Progenitor cell of endocrine pancreas (in vitro differentiated cells): ENCODE results near the gene TSTD1. TPM values are rescaled to one million over a fixed set of nuclear protein-coding genes. Genes with fewer than 3 reads are reported as not detected.
"Not testable (repeated sequence)": the region's sequence is repeated elsewhere in the genome, so short reads cannot be mapped to it uniquely, and the experiment has no call there.

Experiments
- DNase-seq: peaks from one replicate; pipeline ENCODE4 v3.0.0; 2021; ENCODE audit warnings: low spot score; ENCODE audit not compliant: unreplicated experiment
- H3K27ac Mint-ChIP-seq: 2 replicates; pipeline ENCODE4 v1.8.0; 2021; ENCODE audit warnings: mild to moderate bottlenecking, moderate library complexity, mixed read lengths
- H3K27me3 Mint-ChIP-seq: 2 replicates; pipeline ENCODE4 v1.8.0; 2021; ENCODE audit warnings: mixed read lengths
- H3K36me3 Mint-ChIP-seq: 2 replicates; pipeline ENCODE4 v1.8.0; 2022; ENCODE audit warnings: mixed read lengths; ENCODE audit not compliant: insufficient read depth
- H3K4me1 Mint-ChIP-seq: 2 replicates; pipeline ENCODE4 v1.8.0; 2021; ENCODE audit warnings: low read depth, mixed read lengths
- H3K4me3 Mint-ChIP-seq: 2 replicates; pipeline ENCODE4 v1.8.0; 2021; ENCODE audit warnings: low read depth, mild to moderate bottlenecking, moderate library complexity, mixed read lengths
- H3K9me3 Mint-ChIP-seq: 2 replicates; pipeline ENCODE4 v1.8.0; 2021; ENCODE audit warnings: low read depth, mixed read lengths
- total RNA-seq: library from RNA; stranded (reverse); gene quantifications from 2 replicates; pipeline ENCODE4 v1.2.1, GENCODE V29; 2021
- TF ChIP-seq, protein P1 (sequence below): fragments of 200-600 bp; sonication (generic); IDR thresholded peaks from one replicate; pipeline ENCODE4 v1.5.0; 2021; ENCODE audit warnings: antibody characterized with exemption, mild to moderate bottlenecking; ENCODE audit not compliant: unreplicated experiment

Gene TSTD1
- total RNA-seq, 1 donor from 2014 or later = 54.7 TPM

DNA sequence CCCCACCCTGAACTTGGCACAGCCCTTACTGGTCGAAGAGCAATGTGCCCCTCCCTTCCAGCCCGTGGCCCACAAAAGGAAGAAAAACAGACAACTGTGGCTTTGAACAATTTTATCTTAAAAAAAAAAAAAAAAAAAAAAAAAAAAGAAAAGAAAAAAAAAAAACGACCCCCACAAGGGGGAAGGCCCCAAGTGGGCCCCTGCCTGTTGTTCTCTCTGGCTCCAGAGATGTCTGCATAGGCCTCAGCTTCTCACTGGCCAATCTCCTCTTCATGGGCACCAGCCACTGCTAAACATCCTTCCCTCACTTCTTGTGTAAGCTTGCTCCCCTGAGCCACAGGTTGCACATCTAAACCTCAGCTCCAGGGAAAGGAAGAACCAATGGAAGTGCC, 386 bp upstream of the TSTD1 start:
- H3K4me1 Mint-ChIP-seq = peaks cover 13% of the 10 kb centered on the region
- peaks cover 10% of the 10 kb centered on the region for H3K36me3 Mint-ChIP-seq
- TF ChIP-seq, protein P1, sequence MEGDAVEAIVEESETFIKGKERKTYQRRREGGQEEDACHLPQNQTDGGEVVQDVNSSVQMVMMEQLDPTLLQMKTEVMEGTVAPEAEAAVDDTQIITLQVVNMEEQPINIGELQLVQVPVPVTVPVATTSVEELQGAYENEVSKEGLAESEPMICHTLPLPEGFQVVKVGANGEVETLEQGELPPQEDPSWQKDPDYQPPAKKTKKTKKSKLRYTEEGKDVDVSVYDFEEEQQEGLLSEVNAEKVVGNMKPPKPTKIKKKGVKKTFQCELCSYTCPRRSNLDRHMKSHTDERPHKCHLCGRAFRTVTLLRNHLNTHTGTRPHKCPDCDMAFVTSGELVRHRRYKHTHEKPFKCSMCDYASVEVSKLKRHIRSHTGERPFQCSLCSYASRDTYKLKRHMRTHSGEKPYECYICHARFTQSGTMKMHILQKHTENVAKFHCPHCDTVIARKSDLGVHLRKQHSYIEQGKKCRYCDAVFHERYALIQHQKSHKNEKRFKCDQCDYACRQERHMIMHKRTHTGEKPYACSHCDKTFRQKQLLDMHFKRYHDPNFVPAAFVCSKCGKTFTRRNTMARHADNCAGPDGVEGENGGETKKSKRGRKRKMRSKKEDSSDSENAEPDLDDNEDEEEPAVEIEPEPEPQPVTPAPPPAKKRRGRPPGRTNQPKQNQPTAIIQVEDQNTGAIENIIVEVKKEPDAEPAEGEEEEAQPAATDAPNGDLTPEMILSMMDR = no peak
- H3K27me3 Mint-ChIP-seq = no peaks in the 10 kb centered on the region
- H3K4me3 Mint-ChIP-seq = peak overlapping the region; percentile 89
- peak overlapping the region; percentile 96 for H3K27ac Mint-ChIP-seq
- DNase-seq = no peak
- no peaks in the 10 kb centered on the region for H3K9me3 Mint-ChIP-seq

- TF ChIP-seq, protein P1 = no peak
- H3K4me3 Mint-ChIP-seq = peak overlapping the region; percentile 89
- H3K36me3 Mint-ChIP-seq = peaks cover 10% of the 10 kb centered on the region
- peaks cover 11% of the 10 kb centered on the region for H3K4me1 Mint-ChIP-seq
- H3K27me3 Mint-ChIP-seq = no peaks in the 10 kb centered on the region
- no peak for DNase-seq
- H3K27ac Mint-ChIP-seq = peak overlapping the region; percentile 96
- H3K9me3 Mint-ChIP-seq = no peaks in the 10 kb centered on the region
Measured at GRCh38 chr1:161037661-161038522, 872 bp downstream of the TSTD1 start.

- Mint-ChIP-seq H3K27ac (no peak overlapping the region), H3K4me3 (no peak overlapping the region), H3K36me3 (peaks cover 8% of the 10 kb centered on the region), H3K27me3 (no peaks in the 10 kb centered on the region), H3K9me3 (no peaks in the 10 kb centered on the region), H3K4me1 (peaks cover 6% of the 10 kb centered on the region)
- TF ChIP-seq, protein P1 = no peak
- no peak for DNase-seq
Measured at GRCh38 chr1:161033751-161034150, 5.0 kb downstream of the TSTD1 start.

GRCh38 chr1:161032409-161032808, 6.4 kb downstream of the TSTD1 start:
- H3K27me3 Mint-ChIP-seq = no peaks in the 10 kb centered on the region
- H3K4me1 Mint-ChIP-seq = no peaks in the 10 kb centered on the region
- DNase-seq = no peak
- no peak overlapping the region for H3K4me3 Mint-ChIP-seq
- H3K9me3 Mint-ChIP-seq = no peaks in the 10 kb centered on the region
- H3K27ac Mint-ChIP-seq = no peak overlapping the region
- H3K36me3 Mint-ChIP-seq = peaks cover 8% of the 10 kb centered on the region
- TF ChIP-seq, protein P1 = no peak

GRCh38 chr1:161031874-161032273, 6.9 kb downstream of the TSTD1 start:
- Mint-ChIP-seq H3K27me3 (no peaks in the 10 kb centered on the region), H3K4me1 (no peaks in the 10 kb centered on the region), H3K36me3 (peaks cover 12% of the 10 kb centered on the region), H3K4me3 (no peak overlapping the region), H3K27ac (no peak overlapping the region), H3K9me3 (no peaks in the 10 kb centered on the region)
- TF ChIP-seq, protein P1 = no peak
- no peak for DNase-seq

- DNase-seq, H3K4me1 Mint-ChIP-seq, H3K4me3 Mint-ChIP-seq, H3K27me3 Mint-ChIP-seq, H3K27ac Mint-ChIP-seq, H3K9me3 Mint-ChIP-seq: not testable (repeated sequence)
- peaks cover 14% of the 10 kb centered on the region for H3K36me3 Mint-ChIP-seq
Measured at GRCh38 chr1:161029466-161029865, 9.3 kb downstream of the TSTD1 start.

DNA sequence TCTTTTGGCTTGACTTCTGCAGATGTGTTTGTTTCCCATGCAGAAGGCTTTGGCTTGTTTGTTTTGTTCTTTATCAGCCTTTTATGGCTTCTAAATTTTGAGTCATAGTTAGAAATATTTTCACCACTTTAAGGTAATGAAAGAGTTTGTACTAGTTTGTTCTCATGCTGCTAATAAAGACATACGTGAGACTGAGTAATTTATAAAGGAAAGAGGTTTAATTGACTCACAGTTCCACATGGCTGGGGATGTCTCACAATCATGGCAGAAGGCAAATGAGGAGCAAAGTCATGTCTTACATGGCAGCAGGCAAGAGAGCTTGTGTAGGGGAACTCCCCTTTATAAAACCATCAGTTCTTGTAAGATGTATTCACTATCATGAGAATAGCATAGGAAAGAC, 11.8 kb downstream of the TSTD1 start:
- H3K4me3 Mint-ChIP-seq, H3K27me3 Mint-ChIP-seq, H3K9me3 Mint-ChIP-seq, DNase-seq, H3K4me1 Mint-ChIP-seq, H3K27ac Mint-ChIP-seq: not testable (repeated sequence)
- peaks cover 15% of the 10 kb centered on the region for H3K36me3 Mint-ChIP-seq

DNA sequence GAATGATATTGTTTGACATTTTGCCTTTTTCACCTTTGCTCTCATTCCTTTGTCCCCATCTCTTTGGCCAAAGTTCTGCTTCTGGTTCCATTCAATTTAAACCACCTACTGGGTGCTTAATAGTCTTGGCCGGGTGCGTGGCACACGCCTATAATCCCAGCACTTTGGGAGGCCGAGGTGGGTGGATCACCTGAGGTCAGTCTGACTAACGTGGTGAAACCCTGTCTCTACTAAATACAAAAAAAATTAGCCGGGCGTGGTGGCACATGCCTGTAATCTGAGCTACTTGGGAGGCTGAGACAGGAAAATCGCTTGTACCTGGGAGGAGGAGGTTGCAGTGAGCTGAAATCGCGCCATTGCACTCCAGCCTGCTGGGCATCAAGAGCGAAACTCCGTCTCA, 16.3 kb downstream of the TSTD1 start:
- Mint-ChIP-seq H3K27ac (peak overlapping the region; percentile 93), H3K4me3 (peak overlapping the region; percentile 50), H3K4me1 (peaks cover 31% of the 10 kb centered on the region)
- not testable (repeated sequence) for H3K9me3 Mint-ChIP-seq, DNase-seq, H3K27me3 Mint-ChIP-seq, H3K36me3 Mint-ChIP-seq
